Measurements from ENCODE around the gene RIN2.

Gene RIN2

GRCh38 chr20:19770375-19770774, 12.3 kb downstream of the RIN2 start:
- Histone ChIP-seq H3K4me1 (peaks cover 0 to 23% (median 9%) of the 10 kb centered on the region in 4 donors), H3K4me3 (no peak overlapping the region), H3K27ac (no peak overlapping the region), H3K9me3 (no peaks in the 10 kb centered on the region), H3K27me3 (no peaks in the 10 kb centered on the region), H3K36me3 (peaks cover 0 to 5% (median 0%) of the 10 kb centered on the region in 3 donors)
- TF ChIP-seq CTCF (IDR thresholded peaks at IDR 0.05): no peak
- DNase-seq: no peak
- intact Hi-C loops (cut with DNase I; ENCODE audit: low total_unique reads): no loop called here

GRCh38 chr20:19771031-19771430, 13.0 kb downstream of the RIN2 start:
- no peak for DNase-seq
- Histone ChIP-seq H3K4me3 (no peak overlapping the region), H3K4me1 (peaks cover 0 to 30% (median 12%) of the 10 kb centered on the region in 4 donors), H3K27me3 (no peaks in the 10 kb centered on the region), H3K36me3 (peaks cover 0 to 5% (median 0%) of the 10 kb centered on the region in 3 donors), H3K27ac (no peak overlapping the region), H3K9me3 (no peaks in the 10 kb centered on the region)
- TF ChIP-seq CTCF (IDR thresholded peaks at IDR 0.05): no peak
- intact Hi-C loops (cut with DNase I; ENCODE audit: low total_unique reads): no loop called here

GRCh38 chr20:19773471-19773870, 15.4 kb downstream of the RIN2 start:
- no peaks in the 10 kb centered on the region for H3K9me3 ChIP-seq
- H3K36me3 ChIP-seq: peaks cover 0 to 5% (median 0%) of the 10 kb centered on the region in 3 donors
- no peak for TF ChIP-seq CTCF (IDR thresholded peaks at IDR 0.05)
- DNase-seq: no peak
- intact Hi-C loops (cut with DNase I; ENCODE audit: low total_unique reads): no loop called here
- no peak overlapping the region for H3K4me3 ChIP-seq
- H3K27ac ChIP-seq: no peak overlapping the region
- H3K4me1 ChIP-seq: peaks cover 3 to 54% (median 23%) of the 10 kb centered on the region in 4 donors
- H3K27me3 ChIP-seq: no peaks in the 10 kb centered on the region

GRCh38 chr20:19774135-19774933, 16.3 kb downstream of the RIN2 start:
- no peak for TF ChIP-seq CTCF (IDR thresholded peaks at IDR 0.05)
- H3K27ac ChIP-seq: no peak overlapping the region
- no peaks in the 10 kb centered on the region for H3K9me3 ChIP-seq
- peaks cover 3 to 53% (median 24%) of the 10 kb centered on the region in 4 donors for H3K4me1 ChIP-seq
- peaks cover 0 to 4% (median 0%) of the 10 kb centered on the region in 3 donors for H3K36me3 ChIP-seq
- no peak overlapping the region for H3K4me3 ChIP-seq
- no peaks in the 10 kb centered on the region for H3K27me3 ChIP-seq
- no peak for DNase-seq
- intact Hi-C loops (cut with DNase I; ENCODE audit: low total_unique reads): no loop called here

GRCh38 chr20:19775353-19776253, 17.5 kb downstream of the RIN2 start:
- intact Hi-C loops (cut with DNase I; ENCODE audit: low total_unique reads): no loop called here
- no peak for DNase-seq

More at GRCh38 chr20:19775353-19776253, 17.5 kb downstream of the RIN2 start:
- Histone ChIP-seq H3K27ac (no peak overlapping the region), H3K27me3 (no peaks in the 10 kb centered on the region), H3K4me3 (no peak overlapping the region), H3K9me3 (no peaks in the 10 kb centered on the region), H3K36me3 (no peaks in the 10 kb centered on the region), H3K4me1 (peaks cover 3 to 51% (median 24%) of the 10 kb centered on the region in 4 donors)
- TF ChIP-seq CTCF (IDR thresholded peaks at IDR 0.05): no peak
